GM12864 (cell line): ENCODE data around the gene AHSP.

Source experiments
- DNase-seq: peaks from one replicate; pipeline ENCODE4 v3.0.0-alpha.2; 2011; ENCODE audit warnings: low read depth
- H3K4me3 ChIP-seq: 2 replicates; pipeline ENCODE4 v1.5.1; 2011; ENCODE audit warnings: mild to moderate bottlenecking, low read depth, low read length, control low read depth
- CTCF ChIP-seq: IDR thresholded peaks from 2 replicates; pipeline ENCODE4 v1.5.1; 2011; ENCODE audit warnings: low read depth, mild to moderate bottlenecking, moderate library complexity, low read length, control low read depth, inconsistent platforms; ENCODE audit errors: missing control alignments

The AHSP gene

GRCh38 chr16:31507929-31508705 is 19.6 kb upstream of the AHSP start, which contains the start of gene RUSF1:
TSS of gene RUSF1 (minus strand) at chr16:31508391. CDS start at chr16:31508373, 18 bp downstream.
- TF ChIP-seq CTCF: no peak
- peak; percentile 61 for DNase-seq
- peak within 1 kb of the TSS; percentile 80 for H3K4me3 ChIP-seq

GRCh38 chr16:31508706-31509195 is 18.9 kb upstream of the AHSP start:
- DNase-seq: no peak
- TF ChIP-seq CTCF: no peak
- peak overlapping the region; percentile 80 for H3K4me3 ChIP-seq

- no peak for DNase-seq
- H3K4me3 ChIP-seq: no peak overlapping the region
- TF ChIP-seq CTCF: no peak
These were observed 14.6 kb upstream of the AHSP start for GRCh38 chr16:31513126-31513525.

- no peak for TF ChIP-seq CTCF
- DNase-seq: no peak
- no peak overlapping the region for H3K4me3 ChIP-seq
These were observed 13.8 kb upstream of the AHSP start for GRCh38 chr16:31513884-31514283.

GRCh38 chr16:31517800-31518402 is 9.8 kb upstream of the AHSP start:
- no peak for TF ChIP-seq CTCF
- DNase-seq: no peak
- H3K4me3 ChIP-seq: no peak overlapping the region

GRCh38 chr16:31519759-31520431 is 7.8 kb upstream of the AHSP start:
- no peak overlapping the region for H3K4me3 ChIP-seq
- TF ChIP-seq CTCF: no peak
- DNase-seq: no peak
